ENCODE measurements around the gene LIN7B. TPM values are rescaled to one million over a fixed set of nuclear protein-coding genes. Genes with fewer than 3 reads are reported as not detected.

Gene LIN7B
- total and polyA plus RNA-seq, 4 donors = 2.2 to 3.8 (median 2.8) TPM

GRCh38 chr19:49157445-49158224, 43.5 kb downstream of the LIN7B start, which contains the start of gene TRPM4:
TRPM4 (plus strand) TSS chr19:49157792; CDS start chr19:49157867, 75 bp downstream.
- H3K4me3 ChIP-seq (ENCODE audit: low read depth in 1 of 3, low read length in 3 of 3) = peak within 1 kb of the TSS; percentile 79 to 81 (median 80)
- H3K27me3 ChIP-seq (ENCODE audit: control insufficient read depth in 4 of 4, insufficient read depth in 4 of 4, low read length in 3 of 4) = no peaks in the 10 kb centered on the region
- peaks cover 3 to 9% (median 5%) of the 10 kb centered on the region in 4 donors for H3K4me1 ChIP-seq (ENCODE audit: control insufficient read depth in 4 of 4, insufficient read depth in 4 of 4, low read length in 3 of 4)
- 2% methylated on average over 41 of the region's 41 CpGs for WGBS
- TF ChIP-seq JUND (IDR thresholded peaks at IDR 0.05) (no peak), HNF4A (conservative IDR thresholded peaks at IDR 0.05) (no peak), CTCF (IDR thresholded peaks at IDR 0.05; ENCODE audit: low read depth, low read length, missing input control) (no peak), TAF1 (conservative IDR thresholded peaks at IDR 0.05) (no peak), ATF3 (IDR thresholded peaks at IDR 0.05) (no peak), FOXA1 (IDR thresholded peaks at IDR 0.05) (no peak), EGR1 (IDR thresholded peaks at IDR 0.05; ENCODE audit: low read depth in 2 of 2) (no peak), HNF4G (IDR thresholded peaks at IDR 0.05) (no peak), ZBTB33 (IDR thresholded peaks at IDR 0.05) (no peak), GABPA (IDR thresholded peaks at IDR 0.05 in 1 of 2, conservative IDR thresholded peaks at IDR 0.05 in 1 of 2) (no peak), YY1 (IDR thresholded peaks at IDR 0.05) (no peak), MAX (IDR thresholded peaks at IDR 0.05) (no peak), SP1 (IDR thresholded peaks at IDR 0.05) (peak; percentile 29), RAD21 (IDR thresholded peaks at IDR 0.05) (peak in 1 of 2 donors; percentile 52), REST (IDR thresholded peaks at IDR 0.05) (peak; percentile 45), NR2F2 (IDR thresholded peaks at IDR 0.05) (peak; percentile 22), FOXA2 (IDR thresholded peaks at IDR 0.05) (no peak), RXRA (IDR thresholded peaks at IDR 0.05) (no peak)
- H3K9me3 ChIP-seq (ENCODE audit: control insufficient read depth in 4 of 4, low read length in 3 of 4) = no peaks in the 10 kb centered on the region
- peak within 1 kb of the TSS in 1 of 2 donors; percentile 27 for H3K9ac ChIP-seq (ENCODE audit: low read depth in 1 of 2, low read length in 2 of 2)
- H3K36me3 ChIP-seq (ENCODE audit: control insufficient read depth in 4 of 4, insufficient read depth in 3 of 4, low read depth in 1 of 4, low read length in 3 of 4) = peaks cover 0 to 2% (median 0%) of the 10 kb centered on the region in 4 donors
- DNase-seq (ENCODE audit: low spot score) = peak; percentile 86
- H3K27ac ChIP-seq (ENCODE audit: low read depth in 1 of 2, low read length in 2 of 2) = peak within 1 kb of the TSS; percentile 66 to 68

All from liver (tissue), 9 donors.